GM21515 (cell line): ENCODE measurements around the gene FAM236B.
A peak's percentile ranks its signal among the peaks of the same experiment; 100 is the strongest.
"Not testable (repeated sequence)": the region's sequence is repeated elsewhere in the genome, so short reads cannot be mapped to it uniquely, and the experiment has no call there.

Experiments used
- ATAC-seq: cut with Tn5 transposase; IDR thresholded peaks from one replicate; pipeline ENCODE4 v1.9.1; 2021; ENCODE audit not compliant: unreplicated experiment

The FAM236B gene

DNA sequence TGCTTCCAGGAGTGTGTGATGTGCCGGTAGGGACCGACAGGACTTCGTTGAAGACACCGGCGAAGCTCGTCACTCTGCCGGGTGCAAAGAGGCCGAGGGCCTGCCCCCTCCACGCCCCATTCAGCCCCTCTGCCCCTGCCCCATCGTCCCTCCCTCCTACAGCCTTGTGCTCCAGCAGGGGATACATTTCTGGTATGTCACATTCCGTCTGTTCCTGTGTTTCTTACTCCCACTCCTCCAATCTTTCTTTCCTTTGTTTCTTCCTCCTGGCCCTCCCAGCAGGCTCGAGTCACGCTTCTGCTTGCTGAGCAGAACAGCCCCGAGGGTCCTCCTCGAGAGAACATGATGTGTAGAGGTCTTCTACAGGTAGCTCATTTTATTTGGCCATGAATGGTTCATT is at the start of gene FAM236B:
TSS of gene FAM236B (minus strand) at position 101 of the 400 bp plus-strand sequence. CDS start at position 1, 100 bp downstream.
- not testable (repeated sequence) for ATAC-seq

GRCh38 chrX:72830701-72831100 is 48.2 kb upstream of the FAM236B start:
- not testable (repeated sequence) for ATAC-seq

GRCh38 chrX:72808110-72808509 is 25.6 kb upstream of the FAM236B start, which contains the start of gene FAM236D:
Gene FAM236D, minus strand, starts transcription at chrX:72808210. Its CDS starts 100 bp downstream, at chrX:72808110.
- ATAC-seq = not testable (repeated sequence)

DNA sequence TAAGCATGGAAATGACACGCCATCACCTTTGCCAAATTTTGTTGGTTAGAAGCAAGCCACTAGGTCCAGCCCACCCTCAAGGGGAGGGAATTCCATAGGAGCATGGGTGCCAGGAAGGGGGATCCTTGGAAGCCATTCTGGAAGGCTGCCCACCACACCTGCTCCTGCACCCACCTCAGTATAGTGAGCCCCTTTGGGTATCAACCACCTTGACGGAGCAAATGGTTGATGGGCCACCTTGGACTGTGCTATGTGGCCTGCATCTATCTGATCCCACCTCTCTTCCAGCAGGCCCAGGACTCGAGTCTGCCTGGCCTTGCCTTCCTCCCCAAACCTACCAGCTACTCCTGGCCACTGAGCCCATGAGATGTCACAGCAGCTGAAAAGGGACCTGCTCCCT is 7.9 kb upstream of the FAM236B start:
- not testable (repeated sequence) for ATAC-seq

DNA sequence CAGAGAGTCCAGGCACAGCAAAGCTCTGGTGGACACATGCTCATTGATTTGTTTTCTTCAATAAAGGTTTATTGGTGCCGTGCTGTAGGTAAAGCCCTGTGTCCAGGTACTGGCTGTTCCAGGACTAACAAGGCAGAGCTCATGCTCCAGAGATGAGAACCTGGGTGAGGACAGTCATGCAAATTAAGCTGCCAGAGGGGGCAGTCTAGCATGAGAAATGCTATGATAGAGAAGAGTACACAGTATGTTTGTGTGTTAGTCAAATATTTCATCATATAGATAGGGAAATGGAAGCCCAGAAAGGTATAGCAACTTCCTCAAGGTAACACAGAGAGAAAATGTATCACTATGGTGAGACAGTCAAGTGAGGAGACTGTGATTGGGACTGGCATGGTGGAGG is 5.7 kb upstream of the FAM236B start:
- ATAC-seq = not testable (repeated sequence)

DNA sequence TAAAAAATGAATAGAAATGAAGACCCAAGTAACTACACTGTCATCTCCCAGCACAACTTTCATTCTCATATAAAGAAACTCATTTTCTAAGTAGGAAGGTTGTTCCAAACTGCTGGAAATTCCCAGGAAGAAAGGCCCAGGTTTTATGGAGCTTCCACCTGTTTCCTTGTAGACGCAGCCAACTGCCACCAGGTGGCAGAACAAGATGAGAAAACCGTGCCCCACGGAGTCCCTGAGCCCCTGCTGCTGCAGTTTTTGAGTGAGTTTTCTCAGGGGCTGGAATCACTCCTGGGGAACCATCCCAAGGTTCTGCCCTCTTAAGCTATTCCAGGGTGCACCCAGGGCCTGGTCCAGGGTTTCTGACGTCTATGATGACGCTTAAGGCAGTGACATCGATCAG is 1.5 kb upstream of the FAM236B start:
- ATAC-seq = not testable (repeated sequence)

DNA sequence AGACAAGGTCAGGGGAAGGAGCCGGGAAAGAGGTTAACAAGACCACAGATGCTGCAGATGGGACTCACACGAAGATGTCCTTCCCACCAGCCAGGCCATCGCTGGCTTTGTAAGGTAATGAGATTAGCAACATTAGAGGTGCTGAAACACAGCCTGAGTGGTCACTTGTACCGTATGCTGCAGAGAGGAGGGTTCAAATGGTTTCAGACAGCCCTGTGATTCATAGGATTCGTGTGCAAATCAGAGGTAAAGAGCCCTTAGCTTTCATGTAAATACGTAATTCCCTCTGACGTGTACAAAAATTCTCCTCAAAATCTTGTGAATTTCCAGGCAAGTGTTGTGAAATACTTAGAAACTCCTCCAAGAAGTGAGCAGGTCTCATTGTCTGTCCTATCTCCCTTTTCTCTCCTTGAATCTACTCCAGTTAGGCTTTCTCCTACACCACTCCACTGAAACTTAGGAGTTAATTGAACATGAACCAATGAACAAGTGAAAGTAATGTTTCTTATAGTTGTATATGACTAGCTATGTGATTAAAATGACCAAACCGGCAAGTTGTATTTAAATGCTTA is 991 bp upstream of the FAM236B start:
- not testable (repeated sequence) for ATAC-seq

GRCh38 chrX:72778146-72778545 is 4.3 kb downstream of the FAM236B start:
- ATAC-seq = not testable (repeated sequence)

DNA sequence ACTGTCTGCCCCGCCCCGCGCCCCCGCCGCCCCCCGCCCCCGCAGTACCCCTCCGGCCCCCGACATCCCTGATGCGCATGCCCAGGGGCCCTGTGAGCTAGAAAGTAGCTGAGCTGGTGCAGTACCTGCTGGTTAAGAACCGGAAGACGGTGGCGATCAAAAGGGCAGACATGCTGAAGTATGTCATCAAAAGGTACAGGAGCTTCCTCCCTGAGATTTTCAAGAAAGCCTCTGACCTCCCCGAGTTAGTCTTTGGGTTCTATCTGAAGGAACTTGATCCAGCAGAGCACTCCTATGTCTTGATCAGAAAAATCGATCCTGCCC is 5.0 kb downstream of the FAM236B start:
- not testable (repeated sequence) for ATAC-seq

- ATAC-seq = peak; percentile 78
Measured at GRCh38 chrX:72776653-72777466, 5.6 kb downstream of the FAM236B start, which contains the start of gene DMRTC1B. Gene DMRTC1B, plus strand, starts transcription at chrX:72776890. Its CDS starts 68,246 bp downstream, at chrX:72845136.

- ATAC-seq = not testable (repeated sequence)
Measured at GRCh38 chrX:72760454-72760853, 22.0 kb downstream of the FAM236B start.

GRCh38 chrX:72748545-72748944 is 33.9 kb downstream of the FAM236B start:
- ATAC-seq = not testable (repeated sequence)

- ATAC-seq = not testable (repeated sequence)
Measured at GRCh38 chrX:72745546-72745945, 36.9 kb downstream of the FAM236B start.

GRCh38 chrX:72735561-72735960 is 46.9 kb downstream of the FAM236B start:
- ATAC-seq = no peak

DNA sequence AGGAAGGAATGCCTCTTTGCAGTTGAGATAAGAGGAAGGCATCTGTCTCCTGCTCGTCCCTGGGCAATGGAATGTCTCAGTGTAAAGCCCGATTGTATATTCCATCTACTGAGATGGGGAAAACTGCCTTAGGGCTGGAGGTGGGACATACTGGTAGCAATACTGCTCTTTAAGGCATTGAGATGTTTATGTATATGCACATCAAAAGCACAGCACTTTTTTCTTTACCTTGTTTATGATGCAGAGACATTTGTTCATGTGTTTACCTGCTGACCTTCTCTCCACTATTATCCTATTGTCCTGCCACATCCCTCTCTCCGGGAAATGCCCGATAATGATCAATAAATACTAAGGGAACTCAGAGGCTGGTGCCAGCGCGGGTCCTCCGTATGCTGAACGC is 48.8 kb downstream of the FAM236B start:
- not testable (repeated sequence) for ATAC-seq
